Keratinocyte (primary cell): ENCODE data around the gene USH1C. TPM values are rescaled to one million over a fixed set of nuclear protein-coding genes. Genes with fewer than 3 reads are reported as not detected.
A peak's percentile ranks its signal among the peaks of the same experiment; 100 is the strongest.

Source experiments
- DNase-seq: peaks from one replicate; pipeline ENCODE4 v3.0.0-alpha.2; 2011; ENCODE audit warnings: low read depth, missing footprints, low spot score
- FAIRE-seq: peaks from 2 replicates; lab custom pipeline; 2011; peaks lifted over from hg19 to GRCh38; lab: Jason Lieb, UNC
- H2AFZ ChIP-seq: 2 replicates; pipeline ENCODE4 v1.6.0; 2012; ENCODE audit warnings: low read length, control low read depth, inconsistent platforms; ENCODE audit not compliant: control insufficient read depth
- H3K27ac ChIP-seq: 2 replicates; pipeline ENCODE4 v1.5.1; 2011; ENCODE audit warnings: low read length; ENCODE audit not compliant: control insufficient read depth, insufficient read depth
- H3K27me3 ChIP-seq: 3 replicates; pipeline ENCODE4 v1.6.0; 2011; ENCODE audit warnings: low read length; ENCODE audit not compliant: control insufficient read depth, insufficient read depth; ENCODE audit errors: extremely low read depth
- H3K36me3 ChIP-seq, 2 experiments: 2 replicates in 1 of 2; 3 replicates in 1 of 2; pipeline ENCODE4 v1.5.1; 2011; ENCODE audit warnings: low read length in 2 of 2, mild to moderate bottlenecking in 1 of 2; ENCODE audit not compliant: control insufficient read depth in 2 of 2, insufficient read depth in 2 of 2; ENCODE audit errors: extremely low read depth in 1 of 2
- H3K4me1 ChIP-seq: 3 replicates; pipeline ENCODE4 v1.5.1; 2011; ENCODE audit warnings: low read length; ENCODE audit not compliant: control insufficient read depth, insufficient read depth; ENCODE audit errors: extremely low read depth
- H3K4me2 ChIP-seq: 3 replicates; pipeline ENCODE4 v1.6.0; 2011; ENCODE audit warnings: low read depth, low read length; ENCODE audit not compliant: control insufficient read depth, insufficient read depth; ENCODE audit errors: extremely low read depth
- H3K4me3 ChIP-seq, 3 experiments: fragments of 200-600 bp in 1 of 3; sonication (generic) in 1 of 3; 2 replicates in 2 of 3; 3 replicates in 1 of 3; pipeline ENCODE4 v1.5.1; 2011 to 2016; ENCODE audit warnings: low read length in 3 of 3, mild to moderate bottlenecking in 3 of 3, control low read depth in 2 of 3, inconsistent platforms in 1 of 3, low read depth in 1 of 3, mixed read lengths in 1 of 3, mixed run types in 1 of 3, moderate library complexity in 1 of 3; ENCODE audit not compliant: control insufficient read depth in 2 of 3, insufficient read depth in 2 of 3; ENCODE audit errors: extremely low read depth in 1 of 3
- H3K79me2 ChIP-seq: 2 replicates; pipeline ENCODE4 v1.6.0; 2012; ENCODE audit warnings: low read length; ENCODE audit not compliant: control insufficient read depth, insufficient read depth
- H3K9ac ChIP-seq: 3 replicates; pipeline ENCODE4 v1.6.0; 2011; ENCODE audit warnings: low read length; ENCODE audit not compliant: control insufficient read depth, insufficient read depth; ENCODE audit errors: extremely low read depth
- H3K9me1 ChIP-seq: 3 replicates; pipeline ENCODE4 v1.6.0; 2011; ENCODE audit warnings: low read length; ENCODE audit not compliant: control insufficient read depth, insufficient read depth; ENCODE audit errors: extremely low read depth
- H3K9me3 ChIP-seq: 2 replicates; pipeline ENCODE4 v1.5.1; 2012; ENCODE audit warnings: low read depth, low read length; ENCODE audit not compliant: control insufficient read depth
- H4K20me1 ChIP-seq: 3 replicates; pipeline ENCODE4 v1.6.0; 2011; ENCODE audit warnings: low read length; ENCODE audit not compliant: control insufficient read depth, insufficient read depth; ENCODE audit errors: extremely low read depth
- CTCF ChIP-seq, 3 experiments: IDR thresholded peaks in 1 of 3; conservative IDR thresholded peaks in 1 of 3; optimal IDR thresholded peaks in 1 of 3; 2 replicates in 2 of 3; 3 replicates in 1 of 3; pipeline versions ENCODE3 to v1.5.1; 2011; ENCODE audit warnings: low read length in 3 of 3, mild to moderate bottlenecking in 3 of 3, moderate library complexity in 2 of 3, control low read depth in 1 of 3, inconsistent platforms in 1 of 3; ENCODE audit not compliant: insufficient read depth in 2 of 3; ENCODE audit errors: extremely low read depth in 1 of 3
- EZH2 ChIP-seq: IDR thresholded peaks from one replicate; pipeline ENCODE4 v1.6.1; 2012; ENCODE audit warnings: inconsistent platforms, mild to moderate bottlenecking, low read length, moderate library complexity
- dilution Hi-C: fragments of 300-500 bp; cut with MboI; formaldehyde crosslinking; loops from one replicate; pipeline ENCODE4 v1.7.0; 2020; ENCODE audit warnings: low sequenced_read_pairs; ENCODE audit not compliant: extremely low pct_ligation_motif_present
- polyA plus RNA-seq, 5 experiments: library from polyadenylated mRNA; depleted of rRNA in 3 of 5; stranded (reverse) in 3 of 5; stranded (forward) in 1 of 5; unstranded in 1 of 5; fragments of >200 nt; gene quantifications; 1 replicate in 1 of 5; 2 replicates in 3 of 5; 3 replicates in 1 of 5; pipeline versions ENCODE4 v1.2.1 to v1.2.3, GENCODE V29; 2011 to 2012; ENCODE audit warnings: missing spikeins in 2 of 5, low read depth in 1 of 5, low replicate concordance in 1 of 5

The USH1C gene
- polyA plus RNA-seq, 1 donor (not counting 4 experiments of a cell fraction or from before 2014, with no cell fraction given), result not detected

GRCh38 chr11:17564687-17565042, 20.4 kb upstream of the USH1C start:
- TF ChIP-seq EZH2 (no peak), CTCF (optimal IDR thresholded peaks at IDR 0.05 in 1 of 3, IDR thresholded peaks at IDR 0.05 in 1 of 3, conservative IDR thresholded peaks at IDR 0.05 in 1 of 3; ENCODE audit: extremely low read depth in 1 of 3, insufficient read depth in 2 of 3, low read length in 3 of 3) (peak in 2 of 3 experiments; percentile 33 to 36)
- FAIRE-seq (no peak), DNase-seq (no peak)
- Histone ChIP-seq H3K9me1 (no peaks in the 10 kb centered on the region), H3K4me2 (no peak overlapping the region), H3K4me3 (no peak overlapping the region), H3K79me2 (no peaks in the 10 kb centered on the region), H4K20me1 (no peaks in the 10 kb centered on the region), H3K27ac (no peak overlapping the region), H3K9ac (no peak overlapping the region), H3K27me3 (peaks cover 8% of the 10 kb centered on the region), H3K36me3 (no peaks in the 10 kb centered on the region), H2AFZ (no peak overlapping the region), H3K4me1 (no peaks in the 10 kb centered on the region), H3K9me3 (no peaks in the 10 kb centered on the region)
- dilution Hi-C loops, result no loop called here

GRCh38 chr11:17563961-17564686, 19.9 kb upstream of the USH1C start:
- Histone ChIP-seq H3K4me3 (no peak overlapping the region), H2AFZ (no peak overlapping the region), H3K27ac (no peak overlapping the region), H3K9ac (no peak overlapping the region), H3K27me3 (peaks cover 8% of the 10 kb centered on the region), H3K4me2 (no peak overlapping the region), H4K20me1 (no peaks in the 10 kb centered on the region), H3K4me1 (no peaks in the 10 kb centered on the region), H3K79me2 (no peaks in the 10 kb centered on the region), H3K36me3 (no peaks in the 10 kb centered on the region), H3K9me3 (no peaks in the 10 kb centered on the region), H3K9me1 (no peaks in the 10 kb centered on the region)
- FAIRE-seq (no peak), DNase-seq (no peak)
- TF ChIP-seq EZH2, result no peak
- no peak for TF ChIP-seq CTCF (optimal IDR thresholded peaks at IDR 0.05 in 1 of 3, IDR thresholded peaks at IDR 0.05 in 1 of 3, conservative IDR thresholded peaks at IDR 0.05 in 1 of 3; ENCODE audit: extremely low read depth in 1 of 3, insufficient read depth in 2 of 3, low read length in 3 of 3)
- dilution Hi-C loops, result no loop called here
